Measurements from ENCODE around the gene CRISPLD2. TPM values are rescaled to one million over a fixed set of nuclear protein-coding genes. Genes with fewer than 3 reads are reported as not detected.

Gene CRISPLD2
- total RNA-seq, 2 experiments from 2014 or later = 0.16 TPM; not detected in 1

DNA sequence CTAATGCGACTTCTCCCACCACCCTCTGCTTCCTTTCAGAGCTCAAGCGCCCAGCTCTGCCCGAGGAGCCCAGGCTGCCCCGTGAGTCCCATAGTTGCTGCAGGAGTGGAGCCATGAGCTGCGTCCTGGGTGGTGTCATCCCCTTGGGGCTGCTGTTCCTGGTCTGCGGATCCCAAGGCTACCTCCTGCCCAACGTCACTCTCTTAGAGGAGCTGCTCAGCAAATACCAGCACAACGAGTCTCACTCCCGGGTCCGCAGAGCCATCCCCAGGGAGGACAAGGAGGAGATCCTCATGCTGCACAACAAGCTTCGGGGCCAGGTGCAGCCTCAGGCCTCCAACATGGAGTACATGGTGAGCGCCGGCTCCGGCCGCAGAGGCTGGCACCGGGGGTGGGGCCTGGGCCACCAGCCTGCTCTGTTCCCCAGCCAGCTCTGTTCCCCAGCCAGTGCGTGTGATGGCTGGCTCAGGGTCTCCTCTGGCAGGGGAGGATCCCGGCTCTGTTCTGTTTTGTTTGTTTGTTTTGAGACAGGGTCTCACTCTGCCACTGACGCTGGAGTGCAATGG is 18.7 kb downstream of the CRISPLD2 start:
- no peak for ATAC-seq
- intact Hi-C loops (cut with micrococcal nuclease) = no loop called here
- Mint-ChIP-seq H3K4me1 (ENCODE audit: low read depth) (peaks cover 3% of the 10 kb centered on the region), H3K4me3 (no peak overlapping the region), H3K36me3 (ENCODE audit: low read depth) (no peaks in the 10 kb centered on the region), H3K9me3 (no peaks in the 10 kb centered on the region), H3K27me3 (peaks cover 21% of the 10 kb centered on the region), H3K27ac (no peak overlapping the region)
- ChIA-PET POLR2A (no interaction called here), CTCF (interaction anchor here (1.9 kb wide), 1 partner anchor 132 kb away, joined by 6 read pairs; no protein-coding TSS in a partner anchor)
- TF ChIP-seq, protein P1, sequence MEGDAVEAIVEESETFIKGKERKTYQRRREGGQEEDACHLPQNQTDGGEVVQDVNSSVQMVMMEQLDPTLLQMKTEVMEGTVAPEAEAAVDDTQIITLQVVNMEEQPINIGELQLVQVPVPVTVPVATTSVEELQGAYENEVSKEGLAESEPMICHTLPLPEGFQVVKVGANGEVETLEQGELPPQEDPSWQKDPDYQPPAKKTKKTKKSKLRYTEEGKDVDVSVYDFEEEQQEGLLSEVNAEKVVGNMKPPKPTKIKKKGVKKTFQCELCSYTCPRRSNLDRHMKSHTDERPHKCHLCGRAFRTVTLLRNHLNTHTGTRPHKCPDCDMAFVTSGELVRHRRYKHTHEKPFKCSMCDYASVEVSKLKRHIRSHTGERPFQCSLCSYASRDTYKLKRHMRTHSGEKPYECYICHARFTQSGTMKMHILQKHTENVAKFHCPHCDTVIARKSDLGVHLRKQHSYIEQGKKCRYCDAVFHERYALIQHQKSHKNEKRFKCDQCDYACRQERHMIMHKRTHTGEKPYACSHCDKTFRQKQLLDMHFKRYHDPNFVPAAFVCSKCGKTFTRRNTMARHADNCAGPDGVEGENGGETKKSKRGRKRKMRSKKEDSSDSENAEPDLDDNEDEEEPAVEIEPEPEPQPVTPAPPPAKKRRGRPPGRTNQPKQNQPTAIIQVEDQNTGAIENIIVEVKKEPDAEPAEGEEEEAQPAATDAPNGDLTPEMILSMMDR (IDR thresholded peaks at IDR 0.05) = no peak
- no peak for DNase-seq

DNA sequence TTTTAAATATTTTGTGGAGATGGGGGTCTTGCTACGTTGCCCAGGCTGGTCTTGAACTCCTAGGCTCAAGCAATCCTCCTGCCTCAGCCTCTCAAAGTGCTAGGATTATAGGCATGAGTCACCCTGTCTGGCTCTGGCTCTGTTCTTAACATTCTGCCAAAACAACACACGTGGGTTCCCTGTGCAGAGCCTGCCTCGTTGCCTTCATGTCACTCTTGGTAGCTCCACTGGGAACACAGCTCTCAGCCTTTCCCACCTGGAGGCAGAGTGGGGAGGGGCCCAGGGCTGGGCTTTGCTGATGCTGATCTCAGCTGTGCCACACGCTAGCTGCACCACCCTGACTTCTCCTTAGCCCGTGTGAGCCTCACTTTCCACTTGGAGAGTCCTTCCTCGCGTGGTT is 19.3 kb downstream of the CRISPLD2 start:
- TF ChIP-seq, protein P1 (IDR thresholded peaks at IDR 0.05) = no peak
- H3K36me3 Mint-ChIP-seq (ENCODE audit: low read depth) = no peaks in the 10 kb centered on the region
- CTCF ChIA-PET = interaction anchor here (1.0 to 1.9 kb wide), 2 partner anchors 25 to 132 kb away, joined by 3 to 6 read pairs; no protein-coding TSS in a partner anchor
- peaks cover 21% of the 10 kb centered on the region for H3K27me3 Mint-ChIP-seq
- intact Hi-C loops (cut with micrococcal nuclease) = no loop called here
- peaks cover 7% of the 10 kb centered on the region for H3K4me1 Mint-ChIP-seq (ENCODE audit: low read depth)
- DNase-seq = no peak
- H3K9me3 Mint-ChIP-seq = no peaks in the 10 kb centered on the region
- no peak overlapping the region for H3K4me3 Mint-ChIP-seq
- no peak for ATAC-seq
- POLR2A ChIA-PET = no interaction called here
- H3K27ac Mint-ChIP-seq = no peak overlapping the region

DNA sequence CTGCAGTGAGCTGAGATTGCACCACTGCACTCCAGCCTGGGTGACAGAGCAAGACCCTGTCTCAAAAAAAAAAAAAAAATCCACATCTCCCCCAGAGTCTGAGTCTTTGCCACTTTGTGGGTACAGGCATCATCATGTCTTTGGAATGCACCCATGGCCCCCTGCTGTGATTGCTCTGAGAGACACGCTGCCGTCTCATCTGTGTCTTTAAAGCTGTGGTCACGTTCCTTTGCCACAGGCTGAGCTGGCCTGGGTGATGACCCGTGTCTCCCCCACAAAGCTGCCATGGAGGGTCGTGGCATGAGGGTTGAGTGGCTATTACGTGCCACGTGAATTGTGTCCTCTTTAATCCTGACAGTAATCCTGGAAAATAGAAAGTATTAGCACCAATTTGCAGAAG is 20.2 kb downstream of the CRISPLD2 start:
- Mint-ChIP-seq H3K4me1 (ENCODE audit: low read depth) (peaks cover 7% of the 10 kb centered on the region), H3K27ac (no peak overlapping the region), H3K36me3 (ENCODE audit: low read depth) (no peaks in the 10 kb centered on the region), H3K27me3 (peaks cover 21% of the 10 kb centered on the region), H3K4me3 (no peak overlapping the region), H3K9me3 (no peaks in the 10 kb centered on the region)
- TF ChIP-seq, protein P1 (IDR thresholded peaks at IDR 0.05) = no peak
- POLR2A ChIA-PET = interaction anchor here (0.6 kb wide), 1 partner anchor 574 kb away, joined by 3 read pairs; no protein-coding TSS in a partner anchor
- ATAC-seq (no peak), DNase-seq (no peak)
- intact Hi-C loops (cut with micrococcal nuclease) = no loop called here
- CTCF ChIA-PET = interaction anchor here (1.0 to 1.2 kb wide), 2 partner anchors 24 to 85 kb away, joined by 3 read pairs; no protein-coding TSS in a partner anchor

DNA sequence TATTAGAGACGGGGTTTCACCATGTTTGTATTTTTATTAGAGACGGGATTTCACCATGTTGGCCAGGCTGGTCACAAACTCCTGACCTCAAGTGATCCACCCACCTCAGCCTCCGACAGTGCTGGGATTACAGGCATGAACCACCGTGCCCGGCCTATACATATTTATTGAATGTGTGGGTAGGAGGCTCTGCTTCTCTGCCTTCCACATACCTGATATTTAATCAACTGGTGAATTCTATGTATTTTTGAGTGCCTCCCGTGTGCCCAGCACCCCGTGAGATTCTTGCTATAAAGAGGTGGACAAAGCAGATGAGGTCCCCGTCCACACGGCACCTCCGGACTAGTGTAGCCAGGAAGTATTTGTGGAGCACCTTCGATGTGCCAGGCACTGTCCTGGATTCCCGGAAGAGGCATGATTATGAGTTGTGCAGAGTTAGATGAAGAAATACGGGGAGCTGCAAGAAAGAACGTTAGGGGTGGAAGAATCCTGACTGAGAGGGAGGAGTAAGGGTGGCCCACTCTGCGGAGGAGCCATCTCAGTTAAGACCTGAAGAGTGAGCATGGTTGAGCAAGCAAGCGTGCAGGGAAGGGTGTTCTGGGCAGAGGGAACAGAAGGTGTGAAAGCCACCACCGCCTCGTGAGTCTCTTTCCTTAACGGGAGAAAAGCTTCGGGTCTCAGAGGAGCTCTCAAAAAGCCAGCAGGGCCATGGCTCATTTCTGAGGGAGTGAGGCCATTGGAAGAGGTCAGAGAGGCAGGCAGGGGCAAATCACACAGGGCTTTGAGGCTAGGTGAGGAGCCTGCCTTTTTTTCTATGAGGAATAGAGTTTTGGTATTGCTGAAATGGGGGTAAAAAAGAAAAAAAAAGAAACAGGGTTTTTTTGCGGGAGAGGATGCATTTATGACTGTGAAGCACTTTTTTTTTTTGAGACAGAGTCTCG is 21.2 kb downstream of the CRISPLD2 start:
- no peak for DNase-seq
- Mint-ChIP-seq H3K4me3 (no peak overlapping the region), H3K36me3 (ENCODE audit: low read depth) (no peaks in the 10 kb centered on the region), H3K27me3 (peaks cover 21% of the 10 kb centered on the region), H3K27ac (no peak overlapping the region), H3K4me1 (ENCODE audit: low read depth) (peaks cover 7% of the 10 kb centered on the region), H3K9me3 (no peaks in the 10 kb centered on the region)
- no peak for ATAC-seq
- POLR2A ChIA-PET = no interaction called here
- TF ChIP-seq, protein P1 (IDR thresholded peaks at IDR 0.05) = no peak
- CTCF ChIA-PET = interaction anchor here (1.2 to 1.4 kb wide), 2 partner anchors 11 to 86 kb away, joined by 3 read pairs; no protein-coding TSS in a partner anchor
- intact Hi-C loops (cut with micrococcal nuclease) = no loop called here

All from activated CD8-positive, alpha-beta T cell treated with anti-CD3 and anti-CD28 coated beads for 36 hours (primary cell).